Breast epithelium (tissue), 4 donors: ENCODE measurements around the gene ATP5MC3. TPM values are rescaled to one million over a fixed set of nuclear protein-coding genes. Genes with fewer than 3 reads are reported as not detected.

Experiments
- DNase-seq, 2 donors: peaks; one replicate each; pipeline ENCODE4 v3.0.0-alpha.2; 2019; ENCODE audit warnings: low spot score in 2 of 2
- H3K27ac ChIP-seq, 2 donors: fragments of 200-600 bp; sonication (generic) in 1 of 2; one replicate each; pipeline ENCODE4 v1.5.1; 2016 to 2019; ENCODE audit warnings: mild to moderate bottlenecking in 1 of 2
- H3K27me3 ChIP-seq, 2 donors: fragments of 200-600 bp; sonication (generic) in 1 of 2; one replicate each; pipeline versions ENCODE4 v1.5.1 to v1.6.0; 2017 to 2019; ENCODE audit warnings: control low read depth in 1 of 2, mild to moderate bottlenecking in 1 of 2
- H3K36me3 ChIP-seq: fragments of 200-600 bp; one replicate; pipeline ENCODE4 v1.5.1; 2019
- H3K4me1 ChIP-seq, 2 donors: fragments of 200-600 bp; sonication (generic); one replicate each; pipeline ENCODE4 v1.5.1; 2016 to 2019; ENCODE audit warnings: control low read depth in 1 of 2
- H3K4me3 ChIP-seq, 3 donors: fragments of 200-600 bp; sonication (generic); 1 replicate in 2 of 3; 2 replicates in 1 of 3; pipeline ENCODE4 v1.5.1; 2016 to 2019; ENCODE audit warnings: mild to moderate bottlenecking in 3 of 3, moderate library complexity in 2 of 3
- H3K9me3 ChIP-seq, 2 donors: fragments of 200-600 bp; sonication (generic) in 1 of 2; one replicate each; pipeline ENCODE4 v1.5.1; 2016 to 2019; ENCODE audit warnings: control low read depth in 1 of 2
- CTCF ChIP-seq, 3 donors: fragments of 450-650 bp; IDR thresholded peaks; one replicate each; pipeline ENCODE4 v1.5.1; 2016 to 2017; ENCODE audit warnings: antibody characterized with exemption in 3 of 3, mild to moderate bottlenecking in 3 of 3, moderate library complexity in 3 of 3
- POLR2A ChIP-seq: fragments of 450-650 bp; IDR thresholded peaks from one replicate; pipeline ENCODE4 v1.6.1; 2016; ENCODE audit warnings: antibody characterized with exemption, mild to moderate bottlenecking, moderate library complexity
- POLR2AphosphoS5 ChIP-seq, 3 donors: sonication (generic); formaldehyde crosslinking; IDR thresholded peaks; one replicate each; pipeline ENCODE4 v1.6.1; 2017; ENCODE audit warnings: antibody characterized with exemption in 3 of 3
- intact Hi-C: fragments of 100-400 bp; cut with DNase I; formaldehyde crosslinking; loops from one replicate; pipeline ENCODE4 v1.15.1; 2023; ENCODE audit warnings: low total_unique reads
- total RNA-seq, 3 donors: library from RNA; depleted of rRNA; stranded (reverse); fragments of >200 nt; gene quantifications; one replicate each; pipeline ENCODE4 v1.1.0, GENCODE V29; 2016

ATP5MC3 gene
- total RNA-seq, 3 donors from 2014 or later, result 112 to 125 (median 122) TPM

DNA sequence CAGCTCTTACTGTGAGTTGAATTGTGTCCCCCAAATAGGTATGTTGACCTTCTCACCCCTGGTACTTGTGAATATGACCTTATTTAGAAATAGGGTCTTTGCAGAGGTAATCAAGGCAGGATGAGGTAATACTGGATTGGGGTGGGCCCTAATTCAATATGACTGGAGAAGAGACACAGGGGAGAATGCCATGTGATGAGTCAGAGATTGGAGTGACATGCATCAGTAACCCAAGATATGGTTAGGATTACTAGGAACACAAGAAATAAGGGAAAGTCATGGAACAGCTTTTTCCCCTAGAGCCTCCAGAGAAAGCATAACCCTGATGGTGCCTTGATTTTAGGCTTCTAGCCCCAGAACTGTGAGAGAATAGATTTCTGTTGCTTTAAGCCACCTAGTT, 37.0 kb upstream of the ATP5MC3 start:
- Histone ChIP-seq H3K27me3 (no peaks in the 10 kb centered on the region), H3K36me3 (no peaks in the 10 kb centered on the region), H3K9me3 (no peaks in the 10 kb centered on the region), H3K4me1 (no peaks in the 10 kb centered on the region), H3K27ac (no peak overlapping the region), H3K4me3 (no peak overlapping the region)
- no peak for TF ChIP-seq POLR2AphosphoS5 (IDR thresholded peaks at IDR 0.05)
- no peak for TF ChIP-seq POLR2A
- no peak for TF ChIP-seq CTCF (IDR thresholded peaks at IDR 0.05)
- intact Hi-C loops, result no loop called here
- no peak for DNase-seq

DNA sequence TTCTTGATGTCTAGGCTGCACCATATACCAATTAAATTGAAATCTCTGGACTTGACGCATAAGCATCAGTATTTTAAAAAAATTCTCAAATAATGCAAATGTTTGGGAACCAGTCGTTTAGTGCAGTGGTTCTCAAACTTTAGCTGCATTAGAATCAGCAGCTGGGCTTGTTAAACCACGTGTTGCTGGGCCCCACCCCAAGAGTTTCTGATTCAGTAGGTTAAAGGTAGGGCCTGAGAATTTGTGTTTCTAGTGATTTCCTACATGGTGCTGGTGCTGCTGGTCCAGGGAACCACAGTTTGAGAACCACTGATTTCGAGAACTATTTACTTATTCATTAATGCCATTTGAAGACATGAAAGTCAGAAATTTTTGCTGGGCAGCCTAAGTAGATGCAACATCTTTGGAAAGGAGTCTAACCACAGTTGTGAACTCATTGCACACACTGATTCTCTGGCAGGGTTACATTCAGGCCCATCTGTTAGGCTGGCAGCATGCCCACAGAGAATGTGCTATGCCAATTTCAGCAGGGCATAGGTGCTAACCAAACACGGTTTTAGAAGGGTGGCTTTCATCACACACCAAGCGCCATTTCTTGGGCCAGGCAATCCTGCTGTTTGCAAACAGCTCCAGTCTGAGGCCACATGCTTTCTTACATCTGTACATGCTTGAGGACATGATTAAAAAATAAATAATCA, 26.4 kb upstream of the ATP5MC3 start:
- H3K27me3 ChIP-seq, result no peaks in the 10 kb centered on the region
- no peaks in the 10 kb centered on the region for H3K36me3 ChIP-seq
- H3K27ac ChIP-seq, result no peak overlapping the region
- no peaks in the 10 kb centered on the region for H3K9me3 ChIP-seq
- TF ChIP-seq CTCF (IDR thresholded peaks at IDR 0.05) (no peak), POLR2A (no peak), POLR2AphosphoS5 (IDR thresholded peaks at IDR 0.05) (no peak)
- no peak overlapping the region for H3K4me3 ChIP-seq
- no peaks in the 10 kb centered on the region for H3K4me1 ChIP-seq
- intact Hi-C loops, result no loop called here
- no peak for DNase-seq

GRCh38 chr2:175206866-175207265, 25.4 kb upstream of the ATP5MC3 start:
- Histone ChIP-seq H3K4me1 (no peaks in the 10 kb centered on the region), H3K4me3 (no peak overlapping the region), H3K27me3 (no peaks in the 10 kb centered on the region), H3K36me3 (no peaks in the 10 kb centered on the region), H3K9me3 (no peaks in the 10 kb centered on the region), H3K27ac (no peak overlapping the region)
- intact Hi-C loops, result no loop called here
- no peak for TF ChIP-seq POLR2A
- no peak for TF ChIP-seq POLR2AphosphoS5 (IDR thresholded peaks at IDR 0.05)
- no peak for TF ChIP-seq CTCF (IDR thresholded peaks at IDR 0.05)
- DNase-seq, result no peak

- H3K4me1 ChIP-seq, result no peaks in the 10 kb centered on the region
- no peak for DNase-seq
- intact Hi-C loops, result no loop called here
- no peaks in the 10 kb centered on the region for H3K36me3 ChIP-seq
- no peak overlapping the region for H3K27ac ChIP-seq
- TF ChIP-seq CTCF (IDR thresholded peaks at IDR 0.05) (no peak), POLR2AphosphoS5 (IDR thresholded peaks at IDR 0.05) (no peak), POLR2A (no peak)
- no peak overlapping the region for H3K4me3 ChIP-seq
- H3K27me3 ChIP-seq, result peaks cover 0 to 3% of the 10 kb centered on the region in 2 donors
- H3K9me3 ChIP-seq, result no peaks in the 10 kb centered on the region
Measured at GRCh38 chr2:175205523-175205922, 24.0 kb upstream of the ATP5MC3 start.

GRCh38 chr2:175203621-175204496, 22.3 kb upstream of the ATP5MC3 start:
- Histone ChIP-seq H3K36me3 (no peaks in the 10 kb centered on the region), H3K9me3 (no peaks in the 10 kb centered on the region), H3K4me3 (no peak overlapping the region), H3K27me3 (peaks cover 0 to 4% of the 10 kb centered on the region in 2 donors), H3K4me1 (no peaks in the 10 kb centered on the region), H3K27ac (no peak overlapping the region)
- no peak for TF ChIP-seq POLR2A
- TF ChIP-seq POLR2AphosphoS5 (IDR thresholded peaks at IDR 0.05), result no peak
- TF ChIP-seq CTCF (IDR thresholded peaks at IDR 0.05), result no peak
- DNase-seq, result no peak
- intact Hi-C loops, result no loop called here
